NB4 (cell line): ENCODE data around the gene B4GALT2.

Experiments
- POLR2A ChIP-seq: IDR thresholded peaks from 2 replicates; pipeline ENCODE4 v1.6.1; 2011; ENCODE audit warnings: mild to moderate bottlenecking; ENCODE audit not compliant: insufficient read length; ENCODE audit errors: extremely low read depth
- TF ChIP-seq, protein P1 (sequence below): IDR thresholded peaks from one replicate; pipeline ENCODE4 v1.5.1; 2012; ENCODE audit warnings: low read depth, low read length

- TF ChIP-seq POLR2A = no peak
- TF ChIP-seq, protein P1, sequence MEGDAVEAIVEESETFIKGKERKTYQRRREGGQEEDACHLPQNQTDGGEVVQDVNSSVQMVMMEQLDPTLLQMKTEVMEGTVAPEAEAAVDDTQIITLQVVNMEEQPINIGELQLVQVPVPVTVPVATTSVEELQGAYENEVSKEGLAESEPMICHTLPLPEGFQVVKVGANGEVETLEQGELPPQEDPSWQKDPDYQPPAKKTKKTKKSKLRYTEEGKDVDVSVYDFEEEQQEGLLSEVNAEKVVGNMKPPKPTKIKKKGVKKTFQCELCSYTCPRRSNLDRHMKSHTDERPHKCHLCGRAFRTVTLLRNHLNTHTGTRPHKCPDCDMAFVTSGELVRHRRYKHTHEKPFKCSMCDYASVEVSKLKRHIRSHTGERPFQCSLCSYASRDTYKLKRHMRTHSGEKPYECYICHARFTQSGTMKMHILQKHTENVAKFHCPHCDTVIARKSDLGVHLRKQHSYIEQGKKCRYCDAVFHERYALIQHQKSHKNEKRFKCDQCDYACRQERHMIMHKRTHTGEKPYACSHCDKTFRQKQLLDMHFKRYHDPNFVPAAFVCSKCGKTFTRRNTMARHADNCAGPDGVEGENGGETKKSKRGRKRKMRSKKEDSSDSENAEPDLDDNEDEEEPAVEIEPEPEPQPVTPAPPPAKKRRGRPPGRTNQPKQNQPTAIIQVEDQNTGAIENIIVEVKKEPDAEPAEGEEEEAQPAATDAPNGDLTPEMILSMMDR = no peak
Observed at GRCh38 chr1:44020464-44020863, 41.5 kb downstream of the B4GALT2 start.
